Loucy (cell line): Measurements from ENCODE around the gene TMED5.

Source experiments
- H2AFZ ChIP-seq: fragments of 200-600 bp; sonication (generic); 2 replicates; pipeline ENCODE4 v1.6.0; 2016; ENCODE audit warnings: antibody characterized with exemption, mild to moderate bottlenecking, low read length, moderate library complexity
- H3F3A ChIP-seq: fragments of 200-600 bp; 2 replicates; pipeline ENCODE4 v1.6.0; 2016; ENCODE audit warnings: antibody characterized with exemption, low read depth, mild to moderate bottlenecking
- H3K27me3 ChIP-seq: fragments of 200-600 bp; sonication (generic); 2 replicates; pipeline ENCODE4 v1.6.1; 2014; ENCODE audit warnings: low read length, mild to moderate bottlenecking; ENCODE audit not compliant: insufficient read depth, poor library complexity, severe bottlenecking
- H3K36me3 ChIP-seq: fragments of 200-600 bp; sonication (generic); 2 replicates; pipeline ENCODE4 v1.6.1; 2016; ENCODE audit warnings: low read length; ENCODE audit not compliant: insufficient read depth
- H3K4me1 ChIP-seq: fragments of 200-600 bp; sonication (generic); 2 replicates; pipeline ENCODE4 v1.5.1; 2014; ENCODE audit warnings: low read length, mild to moderate bottlenecking; ENCODE audit not compliant: insufficient read depth, poor library complexity, severe bottlenecking
- H3K4me2 ChIP-seq: fragments of 200-600 bp; sonication (generic); 2 replicates; pipeline ENCODE4 v1.6.0; 2014; ENCODE audit warnings: antibody characterized with exemption, low read length, low read depth, mild to moderate bottlenecking; ENCODE audit not compliant: poor library complexity, severe bottlenecking
- H3K4me3 ChIP-seq: fragments of 200-600 bp; sonication (generic); 2 replicates; pipeline ENCODE4 v1.5.1; 2014; ENCODE audit warnings: low read length, mild to moderate bottlenecking, mixed read lengths; ENCODE audit not compliant: poor library complexity, severe bottlenecking
- H3K79me2 ChIP-seq: fragments of 200-600 bp; sonication (generic); 2 replicates; pipeline ENCODE4 v1.6.1; 2014; ENCODE audit warnings: low read length; ENCODE audit not compliant: insufficient read depth
- H3K9ac ChIP-seq: fragments of 200-600 bp; sonication (generic); 2 replicates; pipeline ENCODE4 v1.6.0; 2014; ENCODE audit warnings: mild to moderate bottlenecking, low read depth, low read length, moderate library complexity; ENCODE audit not compliant: poor library complexity, severe bottlenecking
- H3K9me2 ChIP-seq: fragments of 200-600 bp; sonication (generic); replicated peaks from 2 replicates; pipeline ENCODE4 v1.6.1; 2016; ENCODE audit warnings: low read depth, low read length, mixed read lengths
- H3K9me3 ChIP-seq: fragments of 200-600 bp; sonication (generic); 2 replicates; pipeline ENCODE4 v1.6.1; 2014; ENCODE audit warnings: mild to moderate bottlenecking, antibody characterized with exemption, low read length, low read depth; ENCODE audit not compliant: insufficient read depth
- H4K20me1 ChIP-seq: fragments of 200-600 bp; sonication (generic); 2 replicates; pipeline ENCODE4 v1.6.0; 2014; ENCODE audit warnings: antibody characterized with exemption, low read length, mild to moderate bottlenecking; ENCODE audit not compliant: insufficient read depth, poor library complexity, severe bottlenecking
- CTCF ChIP-seq: fragments of 200-600 bp; sonication (generic); conservative IDR thresholded peaks from 2 replicates; pipeline ENCODE4 v1.5.1; 2014; ENCODE audit warnings: mild to moderate bottlenecking, antibody characterized with exemption, low read length
- EZH2phosphoT487 ChIP-seq: fragments of 200-600 bp; IDR thresholded peaks from 2 replicates; pipeline ENCODE4 v1.6.1; 2018; ENCODE audit warnings: antibody characterized with exemption, mild to moderate bottlenecking, moderate library complexity, borderline replicate concordance

The TMED5 gene

GRCh38 chr1:93206567-93206954 lies 26.3 kb upstream of the TMED5 start:
- Histone ChIP-seq H4K20me1 (no peaks in the 10 kb centered on the region), H3K27me3 (no peaks in the 10 kb centered on the region), H3K79me2 (no peaks in the 10 kb centered on the region), H3K36me3 (peaks cover 61% of the 10 kb centered on the region; the same call in 1 of the 2 replicates), H3K9me3 (no peaks in the 10 kb centered on the region), H3K9ac (no peak overlapping the region), H2AFZ (no peak overlapping the region), H3K4me2 (no peak overlapping the region), H3K9me2 (no peaks in the 10 kb centered on the region), H3K4me3 (no peak overlapping the region), H3K4me1 (no peaks in the 10 kb centered on the region), H3F3A (no peaks in the 10 kb centered on the region; the same call in 1 of the 2 replicates)
- TF ChIP-seq EZH2phosphoT487 (no peak), CTCF (no peak)

GRCh38 chr1:93205892-93206566 lies 25.8 kb upstream of the TMED5 start:
- Histone ChIP-seq H3K4me2 (no peak overlapping the region), H3K4me3 (no peak overlapping the region), H3K36me3 (peaks cover 61% of the 10 kb centered on the region; the same call in 1 of the 2 replicates), H3K9me3 (no peaks in the 10 kb centered on the region), H3F3A (no peaks in the 10 kb centered on the region), H3K9me2 (no peaks in the 10 kb centered on the region), H3K79me2 (no peaks in the 10 kb centered on the region), H4K20me1 (no peaks in the 10 kb centered on the region), H3K4me1 (no peaks in the 10 kb centered on the region), H3K9ac (no peak overlapping the region), H2AFZ (no peak overlapping the region), H3K27me3 (no peaks in the 10 kb centered on the region)
- TF ChIP-seq CTCF, result no peak
- no peak for TF ChIP-seq EZH2phosphoT487

GRCh38 chr1:93200714-93201113 lies 20.5 kb upstream of the TMED5 start:
- H3K4me1 ChIP-seq, result no peaks in the 10 kb centered on the region
- peaks cover 54% of the 10 kb centered on the region; the same call in 1 of the 2 replicates for H3K36me3 ChIP-seq
- H3K79me2 ChIP-seq, result no peaks in the 10 kb centered on the region
- H3K9me3 ChIP-seq, result no peaks in the 10 kb centered on the region
- H3F3A ChIP-seq, result no peaks in the 10 kb centered on the region
- TF ChIP-seq CTCF (no peak), EZH2phosphoT487 (no peak)
- no peak overlapping the region for H3K4me3 ChIP-seq
- no peak overlapping the region for H3K4me2 ChIP-seq
- no peak overlapping the region for H2AFZ ChIP-seq
- H3K9ac ChIP-seq, result no peak overlapping the region
- no peaks in the 10 kb centered on the region for H3K27me3 ChIP-seq
- no peaks in the 10 kb centered on the region for H4K20me1 ChIP-seq
- no peaks in the 10 kb centered on the region for H3K9me2 ChIP-seq
